Calu3 (cell line): ENCODE data around the gene RSPH1. TPM values are rescaled to one million over a fixed set of nuclear protein-coding genes. Genes with fewer than 3 reads are reported as not detected.

ENCODE experiments used
- BruUV-seq: library from RNA; stranded (reverse); fragments of 400-500 nt; replicated peaks from 2 replicates; lab custom pipeline; 2021; lab: Mats Ljungman, UMichigan
- CTCF ChIA-PET: fragments of 300-600 bp; sonication (Branson Sonifier 250); formaldehyde crosslinking; loops from one replicate; lab custom pipeline; 2022; ENCODE audit warnings: antibody characterized with exemption; lab: Charles Lee
- DNase-seq: peaks from one replicate; pipeline ENCODE4 v3.0.0; 2022
- H3K27ac Mint-ChIP-seq: one replicate; pipeline ENCODE4 v1.8.0; 2022; ENCODE audit warnings: mixed read lengths; ENCODE audit not compliant: unreplicated experiment
- H3K27me3 Mint-ChIP-seq: one replicate; pipeline ENCODE4 v1.8.0; 2022; ENCODE audit warnings: mixed read lengths; ENCODE audit not compliant: unreplicated experiment
- H3K36me3 Mint-ChIP-seq: one replicate; pipeline ENCODE4 v1.8.0; 2022; ENCODE audit warnings: mild to moderate bottlenecking, moderate library complexity, mixed read lengths; ENCODE audit not compliant: insufficient read depth, unreplicated experiment
- H3K4me1 Mint-ChIP-seq: one replicate; pipeline ENCODE4 v1.8.0; 2022; ENCODE audit warnings: mild to moderate bottlenecking, low read depth, mixed read lengths; ENCODE audit not compliant: unreplicated experiment
- H3K4me3 Mint-ChIP-seq: one replicate; pipeline ENCODE4 v1.8.0; 2022; ENCODE audit warnings: mild to moderate bottlenecking, low read depth, moderate library complexity, mixed read lengths; ENCODE audit not compliant: unreplicated experiment
- H3K9me3 Mint-ChIP-seq: one replicate; pipeline ENCODE4 v1.8.0; 2022; ENCODE audit warnings: low read depth, mixed read lengths; ENCODE audit not compliant: unreplicated experiment
- CTCF ChIP-seq: fragments of 200-600 bp; IDR thresholded peaks from one replicate; pipeline ENCODE4 v1.8.0; 2022; ENCODE audit warnings: antibody characterized with exemption; ENCODE audit not compliant: unreplicated experiment
- intact Hi-C: fragments of 100-400 bp; cut with micrococcal nuclease; formaldehyde crosslinking; loops from one replicate; pipeline ENCODE4 v1.10.0; 2022; ENCODE audit not compliant: unreplicated experiment
- total RNA-seq: library from RNA; stranded (reverse); gene quantifications from 2 replicates; pipeline ENCODE4 v1.2.3, GENCODE V29; 2022

RSPH1 gene
- total RNA-seq, 1 experiment from 2014 or later, result 2.2 TPM

- peaks cover 25% of the 10 kb centered on the region for H3K27me3 Mint-ChIP-seq
- BruUV-seq, result no TSS peak
- no peak for TF ChIP-seq CTCF
- DNase-seq, result no peak
- CTCF ChIA-PET, result no interaction called here
- no peak overlapping the region for H3K27ac Mint-ChIP-seq
- intact Hi-C loops, result loop anchor here (10.0 kb wide), 1 partner anchor 53 kb away; no protein-coding TSS in a partner anchor
- peaks cover 22% of the 10 kb centered on the region for H3K4me1 Mint-ChIP-seq
- no peaks in the 10 kb centered on the region for H3K36me3 Mint-ChIP-seq
- peaks cover 2% of the 10 kb centered on the region for H3K9me3 Mint-ChIP-seq
- no peak overlapping the region for H3K4me3 Mint-ChIP-seq
Observed at GRCh38 chr21:42437786-42438185, 58.2 kb downstream of the RSPH1 start.

GRCh38 chr21:42436914-42437313, 59.1 kb downstream of the RSPH1 start:
- no peak for TF ChIP-seq CTCF

DNA sequence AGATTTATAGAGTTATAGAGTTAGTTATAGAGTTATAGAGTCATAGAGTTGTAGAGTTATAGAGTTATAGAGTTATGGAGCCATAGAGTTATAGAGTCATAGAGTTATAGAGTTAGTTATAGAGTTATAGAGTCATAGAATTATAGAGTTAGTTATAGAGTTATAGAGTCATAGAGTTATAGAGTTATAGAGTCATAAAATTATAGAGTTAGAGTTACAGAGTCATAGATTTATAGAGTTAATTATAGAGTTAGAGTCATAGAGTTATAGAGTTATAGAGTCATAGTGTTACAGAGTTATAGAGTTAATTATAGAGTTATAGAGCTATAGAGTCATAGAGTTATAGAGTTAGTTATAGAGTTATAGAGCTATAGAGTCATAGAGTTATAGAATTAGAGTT, 60.2 kb downstream of the RSPH1 start:
- Mint-ChIP-seq H3K27me3 (peaks cover 17% of the 10 kb centered on the region), H3K4me1 (peaks cover 22% of the 10 kb centered on the region), H3K27ac (no peak overlapping the region), H3K4me3 (no peak overlapping the region), H3K9me3 (no peaks in the 10 kb centered on the region), H3K36me3 (no peaks in the 10 kb centered on the region)
- intact Hi-C loops, result loop anchor here (10.0 kb wide), 1 partner anchor 51 kb away; no protein-coding TSS in a partner anchor
- no TSS peak for BruUV-seq
- CTCF ChIA-PET, result no interaction called here
- no peak for TF ChIP-seq CTCF
- no peak for DNase-seq

More at GRCh38 chr21:42436914-42437313, 59.1 kb downstream of the RSPH1 start:
- Mint-ChIP-seq H3K4me1 (peaks cover 22% of the 10 kb centered on the region), H3K27ac (no peak overlapping the region), H3K36me3 (no peaks in the 10 kb centered on the region), H3K27me3 (peaks cover 17% of the 10 kb centered on the region), H3K4me3 (no peak overlapping the region), H3K9me3 (peaks cover under 1% of the 10 kb centered on the region)
- intact Hi-C loops, result loop anchor here (10.0 kb wide), 1 partner anchor 52 kb away; no protein-coding TSS in a partner anchor
- DNase-seq, result no peak
- BruUV-seq, result no TSS peak
- CTCF ChIA-PET, result no interaction called here

- DNase-seq, result no peak
- Mint-ChIP-seq H3K27ac (no peak overlapping the region), H3K9me3 (no peaks in the 10 kb centered on the region), H3K4me3 (no peak overlapping the region), H3K36me3 (no peaks in the 10 kb centered on the region), H3K27me3 (peaks cover 17% of the 10 kb centered on the region), H3K4me1 (peaks cover 22% of the 10 kb centered on the region)
- intact Hi-C loops, result loop anchor here (10.0 kb wide), 1 partner anchor 51 kb away; no protein-coding TSS in a partner anchor
- TF ChIP-seq CTCF, result no peak
- BruUV-seq, result no TSS peak
- CTCF ChIA-PET, result no interaction called here
Observed at GRCh38 chr21:42435401-42435800, 60.6 kb downstream of the RSPH1 start.
